ENCODE measurements around the gene FAHD2A.
"Not testable (repeated sequence)": the region's sequence is repeated elsewhere in the genome, so short reads cannot be mapped to it uniquely, and the experiment has no call there.

The FAHD2A gene

GRCh38 chr2:95434507-95435076, 32.1 kb downstream of the FAHD2A start:
- DNase-seq (ENCODE audit: low read depth in 2 of 2) = not testable (repeated sequence)

GRCh38 chr2:95435162-95435871, 32.8 kb downstream of the FAHD2A start:
- not testable (repeated sequence) for DNase-seq (ENCODE audit: low read depth in 2 of 2)

GRCh38 chr2:95435872-95436209, 33.3 kb downstream of the FAHD2A start:
- DNase-seq (ENCODE audit: low read depth in 2 of 2) = not testable (repeated sequence)

DNA sequence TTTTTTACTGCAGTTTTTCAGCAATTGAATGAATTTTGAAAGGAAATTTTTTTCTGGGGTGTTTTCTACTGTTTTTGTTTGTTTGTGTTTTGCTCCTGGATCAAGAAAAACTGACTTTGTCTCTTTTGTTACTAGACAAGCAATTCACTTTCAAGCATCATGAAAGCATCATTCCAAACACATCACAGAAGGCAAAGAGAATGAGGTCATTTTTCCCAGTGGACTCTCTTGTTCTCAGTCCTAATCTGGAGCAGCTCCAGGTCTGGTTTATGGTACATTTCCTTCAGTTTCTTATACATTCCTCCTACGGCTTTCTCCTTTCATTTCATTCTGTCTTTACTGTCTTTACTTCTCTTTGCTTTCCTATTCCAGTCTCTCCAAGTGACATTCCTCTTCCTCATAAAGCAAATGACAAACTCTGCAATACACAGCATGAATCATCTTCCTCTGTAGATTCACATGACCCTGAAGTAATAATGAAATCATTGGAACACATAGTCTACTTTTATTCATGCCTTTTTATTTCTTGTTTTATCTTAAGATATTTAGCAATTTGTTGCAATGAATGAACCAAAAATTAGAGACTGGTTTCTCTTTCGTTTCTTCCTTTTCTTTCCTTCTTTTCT, 40.1 kb downstream of the FAHD2A start:
- DNase-seq (ENCODE audit: low read depth in 2 of 2) = not testable (repeated sequence)

DNA sequence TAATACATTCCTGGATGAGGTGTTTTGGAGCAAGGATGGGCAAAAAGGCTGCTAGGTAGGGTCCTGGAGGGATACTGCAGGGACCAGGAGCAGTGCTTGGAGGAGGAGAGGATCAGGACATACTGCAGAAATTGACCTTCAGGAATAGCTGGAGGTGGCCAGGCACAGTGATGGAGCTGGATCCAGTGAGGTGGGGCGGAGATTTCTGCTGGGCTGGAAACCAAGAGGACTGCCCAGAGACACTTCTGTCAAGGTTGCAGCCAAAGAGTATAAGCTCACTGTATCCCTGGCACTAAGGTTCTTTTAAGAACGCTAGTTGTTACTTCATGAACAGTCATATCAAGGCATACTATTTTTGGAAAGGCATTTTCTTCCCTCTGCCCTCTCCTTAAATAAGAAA, 42.8 kb downstream of the FAHD2A start:
- DNase-seq (ENCODE audit: low read depth in 2 of 2) = not testable (repeated sequence)

GRCh38 chr2:95463292-95463691, 60.8 kb downstream of the FAHD2A start:
- not testable (repeated sequence) for DNase-seq (ENCODE audit: low read depth in 2 of 2)
